GM04503 (cell line): ENCODE data around the gene SPATS2L.

Experiments
- DNase-seq: peaks from one replicate; pipeline ENCODE4 v3.0.0-alpha.2; 2012; ENCODE audit warnings: low read depth

Gene SPATS2L

DNA sequence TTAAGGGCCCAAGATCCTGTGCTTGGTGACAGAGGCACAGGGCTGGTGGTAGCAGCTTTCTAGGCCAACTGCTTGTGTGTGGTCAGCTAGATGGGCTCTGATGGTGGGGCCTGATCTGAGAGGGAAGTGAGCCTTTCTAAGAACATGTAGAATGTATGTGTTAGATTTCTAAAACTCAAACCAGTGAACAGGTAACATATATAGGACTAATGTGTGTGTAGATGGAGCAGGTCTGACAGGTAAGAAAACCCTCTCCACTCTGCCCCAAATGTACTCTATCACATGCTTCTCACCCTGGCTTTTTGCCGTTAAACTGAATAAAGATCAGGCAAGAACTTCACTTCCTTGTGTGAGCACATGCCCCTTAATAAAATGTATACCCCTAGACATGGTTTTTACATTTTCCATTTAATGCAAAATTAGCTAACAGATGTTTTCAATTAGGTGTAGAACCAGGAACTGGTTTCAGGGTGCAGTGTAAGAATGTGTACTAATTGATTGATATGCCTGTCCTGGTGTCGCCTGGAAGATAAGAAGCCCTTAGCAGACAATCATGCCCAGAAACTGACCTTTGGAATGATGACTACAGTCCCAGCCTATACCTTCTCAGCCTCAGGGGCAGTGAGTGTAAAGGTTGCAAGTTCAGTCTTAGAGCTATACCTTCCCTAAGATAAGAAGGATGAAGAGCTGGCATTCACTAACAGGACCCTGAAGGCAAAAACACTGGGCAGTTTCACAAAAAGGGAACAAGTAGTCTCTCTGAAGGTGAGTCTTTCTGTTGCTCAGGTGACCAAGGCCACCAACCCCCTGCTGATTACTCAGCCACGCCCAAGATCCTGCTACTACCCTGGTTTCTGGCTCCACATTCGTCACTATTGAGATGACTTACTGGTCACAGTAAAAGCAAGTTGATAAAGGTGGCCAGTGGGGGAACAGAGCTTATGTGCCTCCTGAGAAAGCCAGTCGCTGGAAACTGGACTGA is 71.2 kb downstream of the SPATS2L start:
- DNase-seq = no peak

GRCh38 chr2:200378652-200379290 is 72.3 kb downstream of the SPATS2L start:
- peak; percentile 70 for DNase-seq

DNA sequence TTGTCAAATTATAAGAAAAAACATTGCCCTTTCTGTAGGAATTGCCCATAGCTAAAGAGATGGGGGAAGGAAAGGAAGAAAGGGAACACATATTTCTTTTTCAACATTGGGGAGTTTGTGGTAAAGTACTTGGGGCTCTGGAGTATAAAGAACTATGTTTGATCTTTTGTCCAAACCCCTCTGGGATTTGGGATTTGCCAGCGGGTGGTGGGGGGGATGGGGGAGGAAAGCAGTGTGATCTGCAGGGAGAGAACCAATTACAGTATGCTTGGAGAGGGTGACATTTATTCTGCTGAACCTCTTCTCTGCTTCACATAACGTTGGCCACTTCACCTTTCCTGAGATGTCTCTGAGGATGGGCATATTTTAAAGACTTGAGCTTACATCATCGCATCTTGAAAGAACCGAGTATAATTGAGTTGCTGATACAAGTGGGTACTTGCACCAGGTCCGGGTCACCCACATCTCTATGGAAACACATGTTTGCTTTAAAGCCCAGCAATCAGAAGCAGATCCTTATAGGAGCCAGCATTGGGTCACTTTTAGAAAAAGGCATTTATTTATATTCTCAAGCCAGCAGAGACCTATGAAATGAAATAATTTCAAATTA is 73.1 kb downstream of the SPATS2L start:
- no peak for DNase-seq

DNA sequence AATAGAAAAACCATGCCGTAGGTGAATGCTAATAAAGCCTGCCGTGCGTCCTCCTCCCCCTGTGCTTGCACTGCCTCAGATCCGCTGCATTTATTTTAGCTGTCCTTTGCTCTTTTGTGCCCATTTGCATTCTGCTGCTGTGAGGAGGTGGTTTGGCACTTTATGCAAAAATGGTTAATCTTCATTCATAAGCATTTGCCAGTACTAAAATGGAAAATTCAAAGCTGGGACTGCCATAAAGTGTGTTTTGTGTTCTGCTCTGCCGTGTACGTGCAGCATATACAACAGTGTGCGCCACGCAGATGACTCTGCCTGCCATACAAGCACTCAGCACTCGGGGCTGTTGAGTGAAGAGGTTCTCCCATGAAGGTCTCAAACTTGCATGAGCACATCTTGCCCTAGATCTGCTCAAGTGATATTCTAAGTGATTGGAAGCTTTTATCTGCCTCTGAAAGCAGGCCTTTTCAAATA is 73.6 kb downstream of the SPATS2L start:
- DNase-seq = no peak

DNA sequence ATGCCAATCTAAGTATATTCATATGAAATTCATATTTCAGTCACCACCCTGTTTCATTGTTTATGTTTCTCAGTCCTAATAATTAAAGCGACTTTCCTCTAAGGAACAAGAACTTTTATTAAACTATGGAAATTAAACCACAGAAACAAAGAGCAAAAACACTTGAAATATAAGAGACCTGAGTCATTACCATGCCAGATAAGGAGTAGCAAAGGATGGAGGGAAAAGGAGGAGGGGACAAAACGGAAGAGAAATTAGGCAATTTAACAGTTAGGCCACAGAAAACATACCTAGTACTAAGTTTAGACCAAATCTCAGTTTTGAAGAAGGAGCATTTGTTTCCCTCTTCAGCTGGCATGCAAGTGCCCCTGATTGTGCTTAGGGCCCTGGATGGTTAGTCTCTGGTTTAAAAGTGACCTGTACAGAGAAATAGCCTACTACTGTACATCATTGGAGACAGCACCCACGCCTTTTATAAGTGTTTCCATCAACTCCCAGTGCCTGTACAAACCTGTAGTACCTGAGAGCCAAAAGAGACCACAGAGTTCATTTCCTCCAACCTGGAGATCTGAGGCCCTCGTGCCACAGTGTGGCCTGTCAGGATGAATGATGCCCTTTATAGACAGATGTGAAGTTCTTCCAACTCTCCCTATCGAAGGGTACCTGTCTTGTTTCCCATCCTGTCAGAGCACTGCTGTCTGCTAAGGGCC is 74.5 kb downstream of the SPATS2L start:
- no peak for DNase-seq

GRCh38 chr2:200382874-200383273 is 76.4 kb downstream of the SPATS2L start:
- DNase-seq = no peak

GRCh38 chr2:200383380-200384110 is 77.1 kb downstream of the SPATS2L start:
- DNase-seq = no peak

GRCh38 chr2:200385063-200385635 is 78.7 kb downstream of the SPATS2L start:
- DNase-seq = no peak

DNA sequence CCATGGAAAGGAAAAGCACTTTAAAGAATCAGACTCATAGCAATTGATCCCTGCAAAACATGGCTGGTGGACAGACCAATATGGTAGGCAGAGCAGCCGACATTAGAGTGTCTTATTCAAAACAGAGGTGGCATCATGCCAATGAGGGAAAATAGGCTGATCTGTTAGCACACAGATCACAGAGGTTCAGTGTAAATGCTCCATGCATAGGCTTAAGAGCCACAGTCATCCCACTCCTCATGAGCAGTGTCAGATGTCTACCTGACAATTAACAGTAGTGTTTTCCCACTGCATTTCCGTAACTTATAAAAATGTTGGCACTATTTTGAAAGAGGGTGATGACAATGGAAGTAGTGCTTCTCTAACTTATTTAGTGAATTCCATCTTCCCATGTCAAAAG is 86.7 kb downstream of the SPATS2L start:
- no peak for DNase-seq

DNA sequence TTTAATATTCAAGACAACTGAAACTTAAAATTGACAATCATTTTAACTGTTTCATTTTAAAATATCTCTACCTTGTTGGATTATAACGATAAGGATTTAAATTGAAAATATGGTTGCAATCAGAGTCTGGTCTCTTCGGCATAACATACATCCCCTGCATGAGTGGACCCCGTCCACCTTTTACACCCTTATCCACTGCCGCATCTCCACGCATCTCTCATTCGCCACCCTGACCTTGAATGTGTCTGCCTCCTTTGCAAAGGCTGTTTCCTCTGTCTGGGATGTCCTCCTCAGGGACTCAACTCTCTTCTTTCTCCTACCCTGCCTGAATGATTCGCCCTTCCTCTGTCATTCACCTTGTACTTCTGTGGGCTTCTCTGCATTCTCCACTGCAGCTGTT is 87.6 kb downstream of the SPATS2L start:
- no peak for DNase-seq

GRCh38 chr2:200396781-200397242 is 90.3 kb downstream of the SPATS2L start:
- DNase-seq = no peak

- no peak for DNase-seq
Observed at GRCh38 chr2:200397785-200398184, 91.3 kb downstream of the SPATS2L start.

DNA sequence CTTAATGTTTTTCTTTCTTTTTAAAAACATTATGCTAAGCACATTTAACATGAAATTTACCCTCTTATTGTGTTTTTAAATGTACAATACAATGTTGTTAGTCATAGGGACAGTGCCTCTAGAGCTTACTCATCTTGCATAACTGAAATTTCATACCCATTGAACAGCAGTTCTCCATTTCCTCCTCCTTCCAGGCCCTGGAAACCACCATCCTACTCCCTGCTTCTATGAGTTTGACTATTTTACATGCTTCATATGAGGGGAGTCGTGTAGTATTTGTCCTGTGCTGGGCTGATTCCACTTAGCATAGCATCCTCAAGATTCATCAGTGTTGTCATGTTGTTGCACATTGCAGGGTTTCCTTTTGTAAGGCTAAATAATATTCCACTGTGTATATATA is 92.6 kb downstream of the SPATS2L start:
- DNase-seq = no peak

DNA sequence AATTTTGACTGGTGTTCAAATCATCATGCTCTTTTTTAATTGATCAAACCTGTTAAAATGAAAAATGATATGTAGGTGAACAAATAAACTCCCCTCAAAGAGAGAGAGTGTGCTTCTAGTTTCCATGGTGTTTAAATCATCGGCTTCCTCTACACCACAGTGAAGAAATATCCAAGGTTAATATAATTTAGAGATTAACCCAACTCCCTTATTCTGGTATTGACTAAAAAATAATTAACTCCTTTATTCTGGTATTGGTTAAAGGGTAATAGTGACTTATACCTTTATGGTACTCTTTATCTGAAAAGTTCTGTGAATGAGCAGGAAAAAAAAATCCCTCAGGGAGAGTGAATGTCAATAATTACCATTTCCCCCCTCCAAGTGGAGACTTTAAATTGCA is 93.1 kb downstream of the SPATS2L start:
- DNase-seq = no peak

GRCh38 chr2:200403814-200404213 is 97.3 kb downstream of the SPATS2L start:
- DNase-seq = no peak

GRCh38 chr2:200404615-200405014 is 98.1 kb downstream of the SPATS2L start:
- no peak for DNase-seq

GRCh38 chr2:200405599-200406298 is 99.3 kb downstream of the SPATS2L start:
- peak; percentile 67 for DNase-seq

DNA sequence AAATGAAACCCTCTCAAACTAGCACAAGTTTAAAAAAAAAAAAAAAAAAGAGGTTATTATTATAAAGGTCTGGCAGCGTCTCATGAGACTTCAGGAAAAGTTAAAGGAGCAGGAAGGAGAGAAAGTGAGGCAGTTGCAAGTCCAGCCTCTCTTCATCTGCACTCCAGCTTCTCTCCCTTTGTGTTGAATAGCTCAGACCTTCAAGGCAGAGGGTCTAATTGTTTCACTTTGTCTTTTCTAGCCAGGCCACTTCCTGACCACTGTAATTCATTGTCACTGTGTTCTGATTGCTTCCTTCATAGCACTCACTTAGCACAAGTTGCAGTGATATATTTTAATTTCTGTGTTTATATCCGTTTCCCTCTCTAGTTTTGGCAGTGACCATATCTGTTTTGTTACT is 99.9 kb downstream of the SPATS2L start:
- no peak for DNase-seq

DNA sequence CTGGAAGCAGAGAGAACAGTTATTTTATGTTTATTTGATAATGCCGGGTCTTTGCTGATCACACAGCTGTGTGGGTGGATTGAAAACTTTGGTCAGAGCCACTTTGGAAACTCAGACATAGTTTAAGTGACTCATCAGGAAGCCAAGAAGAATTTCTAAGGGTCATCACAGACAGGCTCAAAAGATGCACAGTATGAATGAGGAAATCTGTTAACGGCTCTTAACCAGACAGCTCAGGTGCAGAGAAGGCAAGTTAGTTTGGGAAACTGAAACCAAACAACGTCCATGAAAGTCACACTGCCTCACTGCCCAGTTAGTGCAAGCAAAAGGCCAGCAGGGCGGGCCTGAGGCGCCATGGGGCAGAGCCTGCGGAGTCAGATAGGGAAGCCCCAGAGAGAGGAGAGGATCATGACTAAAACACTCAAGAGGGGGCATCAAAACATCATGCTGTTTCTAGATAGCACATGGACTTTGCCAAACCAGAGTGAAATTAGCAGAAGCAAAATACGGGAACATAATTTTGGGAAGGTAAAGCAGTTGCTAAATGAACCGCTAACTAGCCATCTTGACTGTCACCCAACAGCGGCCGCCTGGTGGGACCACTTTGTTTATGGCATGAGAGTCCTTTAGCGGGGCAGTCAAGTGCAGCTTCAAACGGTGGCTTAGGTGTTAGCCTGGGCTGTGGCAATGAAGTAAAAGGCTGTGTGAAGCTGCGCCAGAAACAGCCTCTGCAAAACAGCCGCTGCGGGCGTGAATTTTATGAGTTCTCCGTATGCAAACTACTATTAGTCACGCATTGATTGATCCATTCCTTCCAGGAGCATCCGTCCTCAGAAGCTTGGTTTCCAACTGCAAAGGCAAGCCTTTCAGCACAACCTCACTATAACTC is 102.2 kb downstream of the SPATS2L start:
- peak; percentile 60 for DNase-seq
